Measurements from ENCODE around the gene IFITM5.

DNA sequence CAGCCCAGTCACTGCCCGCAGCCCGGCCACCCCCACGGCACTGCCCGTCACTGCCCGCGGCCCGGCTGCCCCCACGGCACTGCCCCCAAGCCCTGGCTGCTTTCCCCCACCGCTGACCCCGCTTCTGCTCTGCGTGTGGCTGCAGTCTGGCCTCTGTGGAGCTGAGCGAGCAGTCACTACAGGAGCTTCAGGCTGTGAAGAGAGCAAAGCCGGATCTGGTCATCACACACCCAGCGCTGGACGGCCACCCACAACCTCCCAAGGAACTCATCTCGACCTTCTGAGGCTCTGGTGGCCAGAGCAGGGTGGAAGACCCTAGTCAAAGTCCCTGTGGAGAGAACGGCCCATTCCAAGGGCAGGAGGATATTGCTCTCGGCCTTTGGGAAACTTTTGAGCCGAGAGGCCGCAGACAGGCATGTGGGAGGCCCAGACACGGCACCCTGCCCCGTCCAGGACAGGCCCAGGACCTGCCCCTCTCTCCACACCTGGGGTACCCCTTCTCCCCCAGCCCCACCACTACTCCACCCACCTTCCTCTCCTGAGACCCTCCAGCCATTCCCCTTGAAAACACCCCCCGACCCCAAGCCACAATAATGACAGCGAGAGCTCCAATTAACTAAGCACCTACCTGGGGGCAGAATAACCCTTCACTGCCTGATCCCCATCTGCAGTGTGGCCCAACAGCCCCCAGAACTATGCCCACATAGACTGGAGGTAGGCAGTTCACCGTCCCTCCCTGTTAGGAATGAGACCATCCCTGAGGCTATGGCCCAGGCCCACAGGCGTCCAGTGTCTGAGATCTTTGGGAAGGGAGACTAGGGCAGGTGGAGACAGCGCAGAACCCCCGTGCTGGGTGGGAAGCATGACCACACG lies 14.1 kb downstream of the IFITM5 start:
- TF ChIP-seq POLR2AphosphoS5 (IDR thresholded peaks at IDR 0.05) (no peak), POLR2A (IDR thresholded peaks at IDR 0.05; ENCODE audit: low read depth) (no peak), EP300 (IDR thresholded peaks at IDR 0.05) (no peak)
- TF ChIP-seq, protein P1, sequence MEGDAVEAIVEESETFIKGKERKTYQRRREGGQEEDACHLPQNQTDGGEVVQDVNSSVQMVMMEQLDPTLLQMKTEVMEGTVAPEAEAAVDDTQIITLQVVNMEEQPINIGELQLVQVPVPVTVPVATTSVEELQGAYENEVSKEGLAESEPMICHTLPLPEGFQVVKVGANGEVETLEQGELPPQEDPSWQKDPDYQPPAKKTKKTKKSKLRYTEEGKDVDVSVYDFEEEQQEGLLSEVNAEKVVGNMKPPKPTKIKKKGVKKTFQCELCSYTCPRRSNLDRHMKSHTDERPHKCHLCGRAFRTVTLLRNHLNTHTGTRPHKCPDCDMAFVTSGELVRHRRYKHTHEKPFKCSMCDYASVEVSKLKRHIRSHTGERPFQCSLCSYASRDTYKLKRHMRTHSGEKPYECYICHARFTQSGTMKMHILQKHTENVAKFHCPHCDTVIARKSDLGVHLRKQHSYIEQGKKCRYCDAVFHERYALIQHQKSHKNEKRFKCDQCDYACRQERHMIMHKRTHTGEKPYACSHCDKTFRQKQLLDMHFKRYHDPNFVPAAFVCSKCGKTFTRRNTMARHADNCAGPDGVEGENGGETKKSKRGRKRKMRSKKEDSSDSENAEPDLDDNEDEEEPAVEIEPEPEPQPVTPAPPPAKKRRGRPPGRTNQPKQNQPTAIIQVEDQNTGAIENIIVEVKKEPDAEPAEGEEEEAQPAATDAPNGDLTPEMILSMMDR (IDR thresholded peaks at IDR 0.05), result no peak

Measured in esophagus muscularis mucosa (tissue), 4 donors.